Measurements from ENCODE around the gene ACBD6. TPM values are rescaled to one million over a fixed set of nuclear protein-coding genes. Genes with fewer than 3 reads are reported as not detected.

Gene ACBD6
- total RNA-seq, 4 donors from 2014 or later: 31.3 to 43.1 (median 36.9) TPM

DNA sequence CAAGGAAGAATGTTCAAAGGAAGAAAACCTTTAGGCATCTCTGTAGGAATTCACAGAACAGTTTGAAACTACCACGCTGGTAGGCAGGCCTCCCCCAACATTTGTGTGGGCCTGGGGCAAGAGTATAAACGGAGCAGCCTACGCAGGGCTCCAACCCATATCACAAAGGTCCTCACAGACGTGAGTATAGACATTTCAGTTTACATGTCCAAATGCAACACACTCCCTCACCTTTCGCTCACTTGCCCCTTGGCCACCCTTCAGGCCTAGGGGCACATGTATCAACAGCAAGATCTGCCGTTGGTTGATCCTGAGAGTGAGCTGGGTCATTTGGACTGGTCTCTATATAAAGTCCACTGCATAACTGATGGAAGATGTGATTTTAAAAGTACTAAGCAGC lies 133.3 kb downstream of the ACBD6 start:
- intact Hi-C loops (cut with DNase I; ENCODE audit: low total_unique reads): no loop called here
- WGBS, 2 donors: 94% methylated on average over 6 of the region's 6 CpGs
- TF ChIP-seq POLR2A (IDR thresholded peaks at IDR 0.05) (no peak), CTCF (IDR thresholded peaks at IDR 0.05) (no peak)
- no peak for DNase-seq (ENCODE audit: low spot score in 2 of 2)
- no peak overlapping the region for H3K4me3 ChIP-seq (ENCODE audit: low read depth, poor library complexity, severe bottlenecking)

DNA sequence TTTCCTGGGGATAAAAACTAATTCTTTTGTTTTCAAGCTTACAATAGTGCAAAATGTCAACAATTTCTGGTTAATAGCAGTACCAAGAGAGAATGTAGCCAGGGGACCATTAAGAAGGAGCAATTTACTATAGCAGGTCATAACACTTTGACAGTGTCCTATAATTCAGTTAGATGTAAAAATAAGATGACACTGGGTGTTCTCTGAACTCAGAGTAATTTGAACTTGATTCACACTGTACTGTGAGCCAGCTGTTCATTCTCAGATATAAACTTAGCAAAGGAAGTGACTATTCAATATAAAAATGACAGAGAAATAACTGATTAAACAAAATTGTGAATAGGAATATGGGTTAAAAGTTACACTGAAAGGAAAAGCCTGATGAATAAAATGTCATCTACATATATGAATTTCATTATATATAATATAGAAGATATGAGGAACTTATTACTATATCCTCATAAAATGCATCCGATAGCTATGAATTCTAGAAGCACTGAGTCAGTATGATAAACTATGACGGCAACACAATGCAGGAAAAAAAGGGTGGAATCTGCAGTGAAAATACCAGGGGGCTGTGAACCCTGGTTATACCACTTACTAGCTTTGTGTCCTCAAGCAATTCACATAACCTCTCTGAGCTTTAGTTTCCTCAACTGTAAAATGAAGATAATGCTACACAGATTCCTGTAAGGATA lies 135.9 kb downstream of the ACBD6 start:
- intact Hi-C loops (cut with DNase I; ENCODE audit: low total_unique reads): no loop called here
- H3K4me3 ChIP-seq (ENCODE audit: low read depth, poor library complexity, severe bottlenecking): no peak overlapping the region
- 95% methylated on average over 2 of the region's 2 CpGs for WGBS, 2 donors
- no peak for DNase-seq (ENCODE audit: low spot score in 2 of 2)
- TF ChIP-seq CTCF (IDR thresholded peaks at IDR 0.05) (no peak), POLR2A (IDR thresholded peaks at IDR 0.05) (no peak)

- 83 to 88% methylated on average over 3 of the region's 3 CpGs for WGBS, 2 donors
- intact Hi-C loops (cut with DNase I; ENCODE audit: low total_unique reads): no loop called here
- no peak overlapping the region for H3K4me3 ChIP-seq (ENCODE audit: low read depth, poor library complexity, severe bottlenecking)
- no peak for TF ChIP-seq CTCF (IDR thresholded peaks at IDR 0.05)
- TF ChIP-seq POLR2A (IDR thresholded peaks at IDR 0.05): no peak
- no peak for DNase-seq (ENCODE audit: low spot score in 2 of 2)
These were observed 137.3 kb downstream of the ACBD6 start for GRCh38 chr1:180365039-180365438.

DNA sequence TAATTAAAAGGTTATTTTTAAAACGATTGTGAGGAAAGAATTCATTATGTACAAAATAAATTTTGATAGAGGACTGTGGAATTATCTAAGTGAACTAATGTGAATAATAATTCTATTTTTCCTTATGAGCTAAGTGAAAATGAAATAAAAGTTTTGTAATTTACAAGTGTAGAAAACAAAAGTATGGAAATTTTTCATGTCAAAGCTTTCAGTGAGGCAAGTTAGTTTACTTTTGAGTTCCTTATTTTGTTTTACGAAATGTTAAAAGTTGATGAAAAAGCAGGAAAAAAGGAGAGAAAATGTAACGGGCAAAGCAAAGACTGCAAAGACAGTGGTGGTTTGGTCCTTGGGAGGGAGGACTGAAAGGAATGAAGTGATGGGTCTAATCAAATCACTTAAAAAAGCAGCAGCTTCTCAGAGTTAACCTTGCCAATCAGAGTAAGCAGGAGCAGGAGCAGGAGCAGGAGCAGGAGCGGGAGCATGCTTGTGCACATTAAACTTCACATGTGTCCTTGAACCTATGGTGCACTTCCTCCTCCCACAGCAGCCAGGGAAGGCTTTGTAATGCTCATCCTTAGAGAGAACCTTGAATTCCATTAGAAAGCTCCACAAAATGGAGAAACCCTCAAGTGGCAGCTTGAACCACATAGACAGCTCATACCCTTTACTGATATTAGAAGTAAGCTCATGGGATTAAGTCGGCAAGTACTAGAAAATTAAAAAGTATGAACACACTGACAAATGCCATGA lies 139.0 kb downstream of the ACBD6 start:
- TF ChIP-seq CTCF (IDR thresholded peaks at IDR 0.05) (no peak), POLR2A (IDR thresholded peaks at IDR 0.05) (no peak)
- DNase-seq (ENCODE audit: low spot score in 2 of 2): no peak
- 90 to 95% methylated on average over 5 of the region's 5 CpGs for WGBS, 2 donors
- H3K4me3 ChIP-seq (ENCODE audit: low read depth, poor library complexity, severe bottlenecking): no peak overlapping the region
- intact Hi-C loops (cut with DNase I; ENCODE audit: low total_unique reads): no loop called here

- no peak for TF ChIP-seq POLR2A (IDR thresholded peaks at IDR 0.05)
- WGBS, 2 donors: 72 to 77% methylated on average over 3 of the region's 3 CpGs
- DNase-seq (ENCODE audit: low spot score in 2 of 2): no peak
- intact Hi-C loops (cut with DNase I; ENCODE audit: low total_unique reads): no loop called here
- no peak overlapping the region for H3K4me3 ChIP-seq (ENCODE audit: low read depth, poor library complexity, severe bottlenecking)
These were observed 141.9 kb downstream of the ACBD6 start for GRCh38 chr1:180360333-180361075.

GRCh38 chr1:180358649-180359048 lies 143.7 kb downstream of the ACBD6 start:
- DNase-seq (ENCODE audit: low spot score in 2 of 2): no peak
- intact Hi-C loops (cut with DNase I; ENCODE audit: low total_unique reads): no loop called here

More at GRCh38 chr1:180358649-180359048, 143.7 kb downstream of the ACBD6 start:
- H3K4me3 ChIP-seq (ENCODE audit: low read depth, poor library complexity, severe bottlenecking): no peak overlapping the region
- WGBS, 2 donors: 44 to 60% methylated on average over 1 of the region's 1 CpG
- TF ChIP-seq CTCF (IDR thresholded peaks at IDR 0.05) (no peak), POLR2A (IDR thresholded peaks at IDR 0.05) (no peak)

Data from lower leg skin (tissue), 4 donors.